Stimulated activated CD4-positive, alpha-beta T cell treated with anti-CD3 and anti-CD28 coated beads, Interleukin-2, amount 100 ng/mL, for 24 hours (primary cell): ENCODE results near the gene SPRY2.
"Not testable (repeated sequence)": the region's sequence is repeated elsewhere in the genome, so short reads cannot be mapped to it uniquely, and the experiment has no call there.

Experiments used
- DNase-seq, 2 donors: peaks; one replicate each; pipeline ENCODE4 v3.0.0-alpha.2; 2020

Gene SPRY2

DNA sequence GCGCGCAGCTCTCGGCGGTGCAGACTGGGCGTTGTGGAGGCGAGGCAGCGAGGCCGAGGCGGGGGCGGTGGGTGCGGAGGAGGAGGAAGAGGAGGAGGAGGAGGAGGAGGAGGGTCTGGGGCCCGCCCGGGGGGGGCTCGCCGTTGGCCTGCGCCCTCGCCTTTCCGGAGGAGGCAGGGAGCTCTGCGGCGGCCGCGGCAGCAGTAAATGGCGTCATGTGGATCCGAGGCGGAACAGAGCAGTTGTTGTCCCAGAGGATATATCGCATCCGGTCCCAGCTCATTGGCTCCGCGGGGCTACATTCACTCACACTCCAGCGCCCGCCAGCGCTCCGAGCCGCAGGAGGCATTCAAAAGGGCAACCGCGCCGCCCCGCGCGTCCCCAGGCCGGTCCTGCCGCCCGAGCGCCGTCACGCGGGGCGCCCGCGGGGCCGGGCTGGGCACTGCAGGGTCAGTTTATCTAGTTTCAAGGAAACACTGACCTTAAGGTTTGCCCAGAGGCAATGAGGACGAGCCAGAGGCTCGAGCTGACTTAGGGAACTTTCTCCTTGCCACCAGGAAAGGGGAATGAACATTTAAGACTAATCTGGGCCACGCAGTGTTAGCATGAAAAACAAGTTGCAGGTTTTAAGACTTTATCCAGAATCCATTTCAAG is at the start of gene SPRY2:
Gene SPRY2, minus strand, starts transcription at position 26 of the 655 bp plus-strand sequence. CDS start 3,421 bp downstream, outside the sequence.
- peak; percentile 21 to 56 for DNase-seq

GRCh38 chr13:80390338-80390737 is 49.4 kb upstream of the SPRY2 start:
- no peak for DNase-seq

GRCh38 chr13:80389073-80390038 is 48.4 kb upstream of the SPRY2 start:
- DNase-seq: no peak

GRCh38 chr13:80388506-80388905 is 47.6 kb upstream of the SPRY2 start:
- no peak for DNase-seq

GRCh38 chr13:80386592-80386991 is 45.7 kb upstream of the SPRY2 start:
- no peak for DNase-seq

DNA sequence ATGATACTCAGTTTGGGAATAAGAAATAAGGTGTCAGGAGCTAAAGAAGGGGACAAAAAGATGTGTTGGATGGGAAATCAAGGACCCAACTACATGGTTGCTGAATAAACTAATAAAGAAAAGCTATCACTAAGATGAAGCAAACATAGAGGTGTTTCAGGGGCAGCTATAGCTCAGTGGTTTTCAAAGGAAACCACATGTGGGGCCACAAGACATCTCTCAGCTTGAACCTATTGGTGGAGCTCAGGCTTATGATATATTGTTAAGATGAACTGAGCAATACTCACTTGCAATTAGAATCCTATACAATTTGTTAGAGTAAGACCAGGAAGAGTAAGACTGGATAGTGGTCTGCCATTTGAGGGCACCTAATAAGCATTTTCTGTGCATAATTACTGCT is 45.1 kb upstream of the SPRY2 start:
- no peak for DNase-seq

- no peak for DNase-seq
These were observed 41.6 kb upstream of the SPRY2 start for GRCh38 chr13:80382576-80382975.

GRCh38 chr13:80379245-80379644 is 38.3 kb upstream of the SPRY2 start:
- DNase-seq: no peak

DNA sequence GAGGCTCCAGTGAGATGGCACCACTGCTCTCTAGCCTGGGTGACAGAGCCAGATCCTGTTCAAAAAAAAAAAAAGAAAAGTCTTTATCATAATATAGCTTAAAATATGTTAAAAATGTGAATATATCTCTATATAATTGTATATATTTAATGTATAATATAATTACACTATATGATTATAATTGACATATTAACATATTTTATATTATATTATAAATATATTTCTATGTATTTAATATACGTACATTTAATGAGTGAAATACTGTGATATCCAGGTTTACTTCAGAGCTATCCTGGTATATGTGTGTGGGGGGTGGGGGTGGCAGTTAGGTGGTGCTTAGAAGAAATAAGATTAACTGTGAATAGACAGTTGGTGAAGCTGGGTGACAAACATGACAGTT is 35.6 kb upstream of the SPRY2 start:
- DNase-seq: no peak

DNA sequence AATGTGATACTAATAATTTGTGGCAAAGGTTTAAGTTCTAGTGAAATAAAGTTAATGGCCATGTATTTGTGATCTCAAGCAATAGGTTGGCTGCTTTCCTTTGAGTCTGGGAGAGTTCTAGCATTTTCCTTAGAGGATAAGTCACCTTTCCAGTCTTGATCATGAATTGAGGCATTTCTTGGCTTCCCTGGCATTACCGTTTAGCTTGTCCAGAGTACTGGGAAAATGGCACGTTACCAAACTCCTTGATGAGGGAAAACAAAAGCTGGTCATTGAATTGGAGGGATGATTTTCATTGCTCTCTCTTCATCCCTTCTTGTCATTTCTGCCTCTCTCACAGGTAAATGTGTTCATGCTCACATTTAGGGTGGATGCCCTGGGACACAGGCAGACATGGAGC is 34.0 kb upstream of the SPRY2 start:
- DNase-seq: no peak

DNA sequence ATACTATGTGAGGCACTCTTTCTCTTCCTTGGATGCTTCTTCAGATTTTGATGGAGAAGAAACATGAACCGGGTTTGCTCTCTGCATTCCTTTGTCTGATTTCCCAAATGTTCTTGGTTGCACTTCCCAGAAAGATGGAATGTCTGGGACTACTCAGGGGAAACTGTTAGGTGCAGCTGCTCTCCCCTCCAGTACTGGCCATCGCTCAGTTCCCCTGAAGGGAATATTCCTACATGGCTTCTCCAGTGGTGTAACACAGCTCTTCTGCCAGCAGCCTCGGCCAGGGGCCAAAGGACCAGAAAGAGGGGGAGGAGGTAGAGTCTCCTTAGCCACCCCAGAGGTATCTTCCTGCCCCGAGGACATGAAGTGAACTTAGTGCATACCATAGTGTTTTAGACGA is 33.5 kb upstream of the SPRY2 start:
- no peak for DNase-seq

GRCh38 chr13:80371840-80372509 is 31.0 kb upstream of the SPRY2 start:
- DNase-seq: no peak

DNA sequence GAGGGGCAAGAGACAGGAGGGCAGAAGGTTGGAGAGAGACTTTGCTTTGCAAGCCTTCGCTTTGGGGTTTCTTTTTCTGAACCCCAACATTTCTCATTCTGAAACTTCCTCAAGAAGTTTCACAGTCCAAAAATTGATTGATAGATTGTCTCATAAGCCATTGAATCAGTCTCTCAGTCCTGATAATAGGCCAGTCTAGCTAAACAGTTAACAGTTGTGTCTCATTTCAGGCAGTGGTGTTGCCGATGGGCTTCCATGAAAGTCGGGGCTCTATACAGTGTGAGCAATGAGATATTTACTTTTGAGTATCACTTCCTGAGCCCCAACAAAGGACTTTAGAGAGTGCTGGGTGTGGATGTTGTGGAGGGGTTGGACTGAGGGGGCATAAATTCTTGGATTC is 26.5 kb upstream of the SPRY2 start:
- no peak for DNase-seq

DNA sequence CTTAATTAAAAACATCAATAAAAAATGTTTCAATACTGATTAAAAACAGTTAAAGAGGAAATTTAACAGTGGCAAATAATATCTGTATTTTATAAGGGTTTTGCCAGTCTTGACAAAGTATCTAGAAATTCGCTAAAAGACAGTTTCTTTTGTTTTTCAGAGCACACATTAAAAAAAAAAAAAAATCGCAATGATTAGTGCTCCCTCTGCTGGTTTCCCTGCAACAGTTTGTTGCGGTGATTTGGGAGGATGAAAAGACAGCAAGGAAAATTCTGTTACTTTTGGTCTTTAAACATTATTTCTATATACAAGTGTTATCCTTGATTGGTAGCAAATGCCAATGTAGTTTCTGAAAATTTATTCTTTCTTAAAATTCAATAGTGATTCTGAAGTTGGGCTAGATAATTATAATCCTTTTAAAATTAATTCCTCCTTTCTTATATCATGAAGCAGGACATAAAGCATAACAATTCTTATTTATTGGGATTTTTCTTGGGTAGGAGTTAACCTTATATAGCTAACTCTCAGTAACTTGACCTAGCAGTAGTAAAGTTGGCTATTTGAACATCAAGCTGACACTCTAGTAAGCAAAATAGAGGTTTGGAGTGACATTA is 23.1 kb upstream of the SPRY2 start:
- DNase-seq: no peak

GRCh38 chr13:80362481-80362880 is 21.6 kb upstream of the SPRY2 start:
- no peak for DNase-seq

DNA sequence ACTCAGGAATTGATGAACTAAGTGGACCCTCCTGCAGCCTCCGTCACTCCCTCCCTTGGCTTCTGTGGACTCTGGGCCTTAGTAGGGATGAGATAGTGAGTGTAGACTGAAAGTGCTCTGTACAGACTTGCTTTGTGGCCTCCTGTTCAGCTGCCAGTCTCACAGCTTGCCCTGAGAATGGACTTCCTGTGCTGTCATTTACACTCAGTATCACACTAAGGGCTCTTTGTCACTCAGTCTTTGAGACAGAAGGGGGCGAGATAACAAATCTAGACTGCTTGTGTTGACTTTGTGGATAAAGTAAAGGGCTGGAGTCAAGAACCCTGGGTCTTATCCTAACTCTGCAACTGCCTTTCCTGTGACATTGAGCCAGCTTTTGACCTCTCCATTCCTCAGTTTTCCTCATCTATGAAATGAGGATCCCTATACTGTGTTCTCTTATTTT is 21.0 kb upstream of the SPRY2 start:
- DNase-seq: no peak

GRCh38 chr13:80361298-80361697 is 20.4 kb upstream of the SPRY2 start:
- DNase-seq: no peak

DNA sequence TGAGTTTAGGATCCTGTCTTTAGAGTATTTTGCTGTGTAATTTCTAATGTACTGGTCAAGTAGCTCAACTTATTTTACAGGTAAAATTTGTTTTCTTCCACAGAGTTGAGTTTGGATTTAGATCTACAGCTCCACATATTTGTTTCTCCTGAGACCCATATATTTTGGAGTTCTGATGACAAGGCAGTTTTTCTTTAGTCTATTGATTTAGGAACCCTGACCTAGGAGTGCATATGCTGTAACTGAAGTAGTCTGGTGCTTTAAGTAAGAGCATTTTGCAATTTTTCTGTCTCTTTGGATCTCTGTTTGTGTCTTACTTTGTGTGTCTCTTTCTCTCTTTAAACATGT is 19.5 kb upstream of the SPRY2 start:
- DNase-seq: no peak

- DNase-seq: no peak
These were observed 19.0 kb upstream of the SPRY2 start for GRCh38 chr13:80359778-80360452.

- DNase-seq: no peak
These were observed 18.5 kb upstream of the SPRY2 start for GRCh38 chr13:80359414-80359777.

DNA sequence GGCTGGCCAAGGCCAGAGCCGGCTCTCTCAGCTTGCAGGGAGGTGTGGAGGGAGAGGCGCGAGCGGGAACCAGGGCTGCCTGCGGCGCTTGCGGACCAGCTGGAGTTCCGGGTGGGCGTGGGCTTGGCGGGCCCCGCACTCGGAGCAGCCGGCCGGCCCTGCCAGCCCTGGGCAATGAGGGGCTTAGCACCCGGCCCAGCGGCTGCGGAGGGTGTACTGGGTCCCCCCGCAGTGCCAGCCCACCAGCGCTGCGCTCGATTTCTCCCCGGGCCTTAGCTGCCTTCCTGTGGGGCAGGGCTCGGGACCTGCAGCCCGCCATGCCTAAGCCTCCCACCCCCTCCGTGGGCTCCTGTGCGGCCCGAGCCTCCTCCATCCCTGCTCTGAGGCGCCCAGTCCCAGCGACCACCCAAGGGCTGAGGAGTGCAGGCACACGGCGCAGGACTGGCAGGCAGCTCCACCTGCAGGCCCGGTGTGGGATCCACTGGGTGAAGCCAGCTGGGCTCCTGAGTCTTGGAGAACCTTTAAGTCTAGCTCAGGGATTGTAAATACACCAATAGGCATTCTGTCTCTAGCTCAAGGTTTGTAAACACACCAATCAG is 14.7 kb upstream of the SPRY2 start:
- DNase-seq: not testable (repeated sequence)

GRCh38 chr13:80348750-80349149 is 7.8 kb upstream of the SPRY2 start:
- DNase-seq: no peak
